LoVo (cell line): Measurements from ENCODE around the gene TMEM88.

ENCODE experiments used
- DNase-seq: peaks from one replicate; pipeline ENCODE4 v3.0.0-alpha.2; 2016; ENCODE audit warnings: low spot score

Gene TMEM88

GRCh38 chr17:7854851-7855659 is at the start of gene TMEM88:
TMEM88 (plus strand) TSS chr17:7855066; CDS start chr17:7855075, 9 bp downstream.
- no peak for DNase-seq

GRCh38 chr17:7806587-7806986 is 48.3 kb upstream of the TMEM88 start:
- no peak for DNase-seq

- no peak for DNase-seq
These were observed 47.7 kb upstream of the TMEM88 start for GRCh38 chr17:7807206-7807605.

GRCh38 chr17:7809086-7809790 is 45.6 kb upstream of the TMEM88 start:
- peak; percentile 76 for DNase-seq

- DNase-seq, result peak; percentile 20
These were observed 45.0 kb upstream of the TMEM88 start for GRCh38 chr17:7809791-7810343.

- no peak for DNase-seq
These were observed 43.6 kb upstream of the TMEM88 start for GRCh38 chr17:7811251-7811650.

- no peak for DNase-seq
These were observed 39.9 kb upstream of the TMEM88 start for GRCh38 chr17:7814969-7815368.

GRCh38 chr17:7816926-7817642 is 37.8 kb upstream of the TMEM88 start:
- no peak for DNase-seq

- no peak for DNase-seq
These were observed 37.3 kb upstream of the TMEM88 start for GRCh38 chr17:7817643-7817964.

GRCh38 chr17:7818026-7818425 is 36.8 kb upstream of the TMEM88 start:
- DNase-seq, result no peak

- DNase-seq, result no peak
These were observed 35.9 kb upstream of the TMEM88 start for GRCh38 chr17:7818746-7819645.

GRCh38 chr17:7820231-7820630 is 34.6 kb upstream of the TMEM88 start:
- DNase-seq, result no peak

GRCh38 chr17:7822126-7822525 is 32.7 kb upstream of the TMEM88 start:
- DNase-seq, result no peak

- no peak for DNase-seq
These were observed 31.3 kb upstream of the TMEM88 start for GRCh38 chr17:7823581-7824001.

- DNase-seq, result no peak
These were observed 30.6 kb upstream of the TMEM88 start for GRCh38 chr17:7824021-7824924.

GRCh38 chr17:7825206-7825990 is 29.5 kb upstream of the TMEM88 start:
- DNase-seq, result no peak

GRCh38 chr17:7830616-7831015 is 24.2 kb upstream of the TMEM88 start:
- DNase-seq, result no peak

- no peak for DNase-seq
These were observed 23.6 kb upstream of the TMEM88 start for GRCh38 chr17:7831233-7831632.

GRCh38 chr17:7832431-7832830 is 22.4 kb upstream of the TMEM88 start:
- no peak for DNase-seq
